NT2/D1 (cell line): Measurements from ENCODE around the gene FBLN2.

ENCODE experiments used
- SUZ12 ChIP-seq: IDR thresholded peaks from 2 replicates; pipeline ENCODE4 v1.6.1; 2011; ENCODE audit not compliant: insufficient read length, insufficient read depth; ENCODE audit errors: extremely low read depth
- YY1 ChIP-seq: IDR thresholded peaks from 2 replicates; pipeline ENCODE4 v1.6.1; 2011; ENCODE audit not compliant: insufficient read length, insufficient read depth
- ZNF274 ChIP-seq: IDR thresholded peaks from 2 replicates; pipeline ENCODE4 v1.6.1; 2011; ENCODE audit warnings: mild to moderate bottlenecking, low read depth, low read length

DNA sequence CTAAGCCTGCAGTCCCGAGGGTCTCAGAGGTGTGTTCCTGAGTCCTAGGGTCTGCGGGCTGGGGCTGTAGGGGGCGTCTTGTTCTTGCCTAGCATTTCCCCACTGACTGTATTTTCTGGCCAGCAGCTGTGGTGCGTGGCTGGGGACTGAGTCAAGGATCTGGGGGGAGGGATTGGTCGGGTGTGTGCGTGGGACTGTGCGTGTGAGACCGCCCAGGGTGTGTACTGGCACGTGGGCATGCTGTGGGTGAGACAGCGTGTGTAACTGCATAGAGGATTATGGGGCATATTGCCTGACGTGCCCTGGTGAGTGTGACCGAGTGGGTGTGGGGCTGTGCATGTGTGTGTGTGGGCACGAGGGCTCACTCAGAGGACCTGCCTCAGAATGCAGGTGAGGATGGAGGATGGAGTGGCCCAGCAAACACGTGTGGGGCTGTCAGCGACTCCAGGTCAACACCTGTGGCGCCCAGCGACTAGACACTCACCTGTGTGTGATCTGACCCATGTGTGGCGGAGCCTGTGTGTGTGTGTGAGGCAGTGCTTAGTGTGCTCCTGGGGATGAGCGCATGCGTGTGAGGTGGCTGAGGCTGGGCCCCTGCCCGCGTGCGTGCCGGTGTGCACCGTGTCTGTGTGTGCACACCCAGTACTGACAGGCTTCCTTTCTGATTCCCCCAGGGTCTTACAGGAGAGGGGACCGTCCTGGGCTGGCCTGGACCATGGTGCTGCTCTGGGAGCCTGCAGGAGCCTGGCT lies 20.9 kb downstream of the FBLN2 start:
- TF ChIP-seq SUZ12 (no peak), YY1 (no peak), ZNF274 (no peak)
